ENCODE data around the gene METTL9. TPM values are rescaled to one million over a fixed set of nuclear protein-coding genes. Genes with fewer than 3 reads are reported as not detected.
"Not testable (repeated sequence)": the region's sequence is repeated elsewhere in the genome, so short reads cannot be mapped to it uniquely, and the experiment has no call there.

The METTL9 gene
- total RNA-seq, 1 donor from 2014 or later, result 175 TPM

- no peak for TF ChIP-seq CTCF (conservative IDR thresholded peaks at IDR 0.05)
- Mint-ChIP-seq H3K27me3 (ENCODE audit: low read depth) (peaks cover 13% of the 10 kb centered on the region), H3K4me1 (peaks cover 29% of the 10 kb centered on the region), H3K9me3 (peaks cover 2% of the 10 kb centered on the region), H3K4me3 (peak within 1 kb of the TSS; percentile 62), H3K36me3 (ENCODE audit: low read depth) (peaks cover 4% of the 10 kb centered on the region), H3K27ac (ENCODE audit: unreplicated experiment) (no peak within 1 kb of the TSS)
- DNase-seq (ENCODE audit: low read depth, low spot score), result no peak
Measured at GRCh38 chr16:21663889-21664647, 64.7 kb downstream of the METTL9 start, which contains the start of gene OTOA. OTOA (plus strand) TSS chr16:21663968; CDS start chr16:21678515, 14,547 bp downstream.

GRCh38 chr16:21664801-21665492 is 65.6 kb downstream of the METTL9 start:
- DNase-seq (ENCODE audit: low read depth, low spot score), result no peak
- H3K27ac Mint-ChIP-seq (ENCODE audit: unreplicated experiment), result no peak overlapping the region

GRCh38 chr16:21666772-21667171 is 67.4 kb downstream of the METTL9 start:
- TF ChIP-seq CTCF (conservative IDR thresholded peaks at IDR 0.05), result no peak
- peaks cover 39% of the 10 kb centered on the region for H3K4me1 Mint-ChIP-seq
- DNase-seq (ENCODE audit: low read depth, low spot score), result peak; percentile 39
- peak overlapping the region; percentile 42 for H3K4me3 Mint-ChIP-seq
- peak overlapping the region; percentile 92 for H3K27ac Mint-ChIP-seq (ENCODE audit: unreplicated experiment)
- peaks cover 2% of the 10 kb centered on the region for H3K9me3 Mint-ChIP-seq
- H3K36me3 Mint-ChIP-seq (ENCODE audit: low read depth), result no peaks in the 10 kb centered on the region
- peaks cover 13% of the 10 kb centered on the region for H3K27me3 Mint-ChIP-seq (ENCODE audit: low read depth)

More at GRCh38 chr16:21664801-21665492, 65.6 kb downstream of the METTL9 start:
- no peak for TF ChIP-seq CTCF (conservative IDR thresholded peaks at IDR 0.05)
- Mint-ChIP-seq H3K27me3 (ENCODE audit: low read depth) (peaks cover 13% of the 10 kb centered on the region), H3K4me3 (peak overlapping the region; percentile 23), H3K4me1 (peaks cover 33% of the 10 kb centered on the region), H3K36me3 (ENCODE audit: low read depth) (peaks cover 4% of the 10 kb centered on the region), H3K9me3 (peaks cover 2% of the 10 kb centered on the region)

GRCh38 chr16:21667575-21667974 is 68.2 kb downstream of the METTL9 start:
- Mint-ChIP-seq H3K27ac (ENCODE audit: unreplicated experiment) (no peak overlapping the region), H3K4me3 (no peak overlapping the region), H3K27me3 (ENCODE audit: low read depth) (peaks cover 13% of the 10 kb centered on the region), H3K9me3 (peaks cover 2% of the 10 kb centered on the region), H3K36me3 (ENCODE audit: low read depth) (no peaks in the 10 kb centered on the region), H3K4me1 (peaks cover 39% of the 10 kb centered on the region)
- DNase-seq (ENCODE audit: low read depth, low spot score), result no peak
- no peak for TF ChIP-seq CTCF (conservative IDR thresholded peaks at IDR 0.05)

GRCh38 chr16:21673469-21673868 is 74.1 kb downstream of the METTL9 start:
- DNase-seq (ENCODE audit: low read depth, low spot score), result no peak
- H3K27me3 Mint-ChIP-seq (ENCODE audit: low read depth), result no peaks in the 10 kb centered on the region
- TF ChIP-seq CTCF (conservative IDR thresholded peaks at IDR 0.05), result no peak

GRCh38 chr16:21674456-21674855 is 75.1 kb downstream of the METTL9 start:
- H3K27me3 Mint-ChIP-seq (ENCODE audit: low read depth); DNase-seq (ENCODE audit: low read depth, low spot score); H3K4me3 Mint-ChIP-seq; H3K36me3 Mint-ChIP-seq (ENCODE audit: low read depth); H3K9me3 Mint-ChIP-seq; H3K27ac Mint-ChIP-seq (ENCODE audit: unreplicated experiment): not testable (repeated sequence)
- peaks cover 13% of the 10 kb centered on the region for H3K4me1 Mint-ChIP-seq

More at GRCh38 chr16:21673469-21673868, 74.1 kb downstream of the METTL9 start:
- Mint-ChIP-seq H3K27ac (ENCODE audit: unreplicated experiment) (no peak overlapping the region), H3K4me1 (peaks cover 15% of the 10 kb centered on the region), H3K9me3 (no peaks in the 10 kb centered on the region), H3K36me3 (ENCODE audit: low read depth) (no peaks in the 10 kb centered on the region), H3K4me3 (no peak overlapping the region)

GRCh38 chr16:21680714-21681113 is 81.3 kb downstream of the METTL9 start:
- H3K27me3 Mint-ChIP-seq (ENCODE audit: low read depth), result peaks cover 11% of the 10 kb centered on the region

More at GRCh38 chr16:21680714-21681113, 81.3 kb downstream of the METTL9 start:
- not testable (repeated sequence) for H3K4me1 Mint-ChIP-seq; H3K27ac Mint-ChIP-seq (ENCODE audit: unreplicated experiment); DNase-seq (ENCODE audit: low read depth, low spot score); H3K9me3 Mint-ChIP-seq; H3K4me3 Mint-ChIP-seq; H3K36me3 Mint-ChIP-seq (ENCODE audit: low read depth)
